Measurements from ENCODE around the gene PLA2G2C. TPM values are rescaled to one million over a fixed set of nuclear protein-coding genes. Genes with fewer than 3 reads are reported as not detected.

The PLA2G2C gene
- total RNA-seq, 1 experiment from 2014 or later, result not detected

- TF ChIP-seq AFF4 (CRISPR knock-in tag; IDR thresholded peaks at IDR 0.05; ENCODE audit: borderline replicate concordance) (no peak), MXD4 (CRISPR knock-in tag; IDR thresholded peaks at IDR 0.05; ENCODE audit: borderline replicate concordance) (no peak), ETV6 (CRISPR knock-in tag; IDR thresholded peaks at IDR 0.05) (no peak)
Observed at GRCh38 chr1:20187813-20188454, 1.6 kb upstream of the PLA2G2C start (continued).

- ChIA-PET POLR2A (no interaction called here), CTCF (interaction anchor here (0.9 to 1.7 kb wide), 2 partner anchors 35 kb away, joined by 3 to 7 read pairs; no protein-coding TSS in a partner anchor)
- Mint-ChIP-seq H3K4me1 (peaks cover 24% of the 10 kb centered on the region), H3K27ac (no peak overlapping the region), H3K27me3 (ENCODE audit: low read depth) (peaks cover 38% of the 10 kb centered on the region), H3K9me3 (no peaks in the 10 kb centered on the region), H3K36me3 (no peaks in the 10 kb centered on the region), H3K4me3 (peak overlapping the region; percentile 75)
- no peak for ATAC-seq
- TF ChIP-seq ATF2 (CRISPR knock-in tag; IDR thresholded peaks at IDR 0.05; ENCODE audit: borderline replicate concordance, low read depth) (no peak), AFF4 (CRISPR knock-in tag; IDR thresholded peaks at IDR 0.05; ENCODE audit: borderline replicate concordance) (no peak), JUN (CRISPR knock-in tag; IDR thresholded peaks at IDR 0.05) (no peak), ZNF281 (CRISPR knock-in tag; IDR thresholded peaks at IDR 0.05) (no peak)
- DNase-seq (ENCODE audit: low spot score), result no peak
Observed at GRCh38 chr1:20187103-20187812, 940 bp upstream of the PLA2G2C start.

- no peak for DNase-seq (ENCODE audit: low spot score)
- no peak for TF ChIP-seq ZNF263 (CRISPR knock-in tag; IDR thresholded peaks at IDR 0.05; ENCODE audit: low read depth)
- no peak for TF ChIP-seq PRDM15 (CRISPR knock-in tag; IDR thresholded peaks at IDR 0.05)
- no peak for TF ChIP-seq GRHL2 (CRISPR knock-in tag; IDR thresholded peaks at IDR 0.05; ENCODE audit: insufficient replicate concordance, severe bottlenecking)
- TF ChIP-seq ZNF138 (CRISPR knock-in tag; conservative IDR thresholded peaks at IDR 0.05), result no peak
- no peak for TF ChIP-seq E2F4 (CRISPR knock-in tag; IDR thresholded peaks at IDR 0.05; ENCODE audit: borderline replicate concordance, low read depth)
Observed at GRCh38 chr1:20184997-20185833, 1.1 kb downstream of the PLA2G2C start.

More at GRCh38 chr1:20184997-20185833, 1.1 kb downstream of the PLA2G2C start:
- no peak for ATAC-seq
- POLR2A ChIA-PET, result no interaction called here
- Mint-ChIP-seq H3K9me3 (peaks cover 2% of the 10 kb centered on the region), H3K27me3 (ENCODE audit: low read depth) (peaks cover 49% of the 10 kb centered on the region), H3K36me3 (no peaks in the 10 kb centered on the region), H3K4me3 (peak overlapping the region; percentile 75), H3K27ac (no peak overlapping the region), H3K4me1 (peaks cover 24% of the 10 kb centered on the region)
- CTCF ChIA-PET, result no interaction called here

Data from WTC11 (cell line).